ENCODE data around the gene FNDC1. TPM values are rescaled to one million over a fixed set of nuclear protein-coding genes. Genes with fewer than 3 reads are reported as not detected.

Gene FNDC1
- total and polyA plus RNA-seq, 2 donors (not counting 1 experiment from before 2014, with no cell fraction given): not detected

DNA sequence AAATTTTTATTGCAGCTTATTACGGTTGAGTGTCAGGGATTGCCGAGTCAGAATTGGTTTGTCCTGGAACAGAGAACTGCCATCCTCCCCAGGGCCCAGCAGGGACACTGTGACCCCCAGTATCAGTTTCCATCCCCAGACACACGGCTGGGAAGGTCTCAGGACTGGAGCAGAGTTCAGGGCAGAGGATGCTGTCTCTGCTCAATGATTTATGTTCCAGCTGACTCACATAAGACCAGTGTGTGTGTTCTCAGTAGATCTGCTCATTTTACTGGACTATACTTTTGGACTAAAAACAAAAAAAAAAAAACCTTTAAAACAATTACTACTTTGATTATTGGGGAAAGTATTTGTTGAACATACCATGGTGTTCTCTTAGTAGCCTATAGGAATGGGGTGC lies 44.2 kb downstream of the FNDC1 start:
- Histone ChIP-seq H3K36me3 (replicated peaks in 1 of 2; ENCODE audit: control extremely low read depth in 1 of 2, control insufficient read depth in 1 of 2, extremely low read depth in 1 of 2, insufficient read depth in 2 of 2, low read length in 1 of 2) (no peaks in the 10 kb centered on the region), H3K27me3 (replicated peaks in 1 of 4; ENCODE audit: control extremely low read depth in 1 of 4, control insufficient read depth in 3 of 4, insufficient read depth in 4 of 4, low read length in 3 of 4) (peaks cover 0 to 13% (median 0%) of the 10 kb centered on the region in 4 experiments), H2AFZ (ENCODE audit: insufficient read depth, low read depth, low read length, poor library complexity, severe bottlenecking) (no peak overlapping the region), H3K79me2 (ENCODE audit: control insufficient read depth, insufficient read depth, low read length) (no peaks in the 10 kb centered on the region), H3K27ac (ENCODE audit: low read length in 2 of 2) (no peak overlapping the region), H3K4me1 (ENCODE audit: control insufficient read depth in 2 of 2, insufficient read depth in 2 of 2, low read length in 2 of 2) (peaks cover 14 to 30% of the 10 kb centered on the region in 2 donors), H3K9me3 (ENCODE audit: control extremely low read depth in 1 of 3, control insufficient read depth in 2 of 3, insufficient read depth in 1 of 3, low read length in 2 of 3) (no peaks in the 10 kb centered on the region), H3K4me2 (replicated peaks; ENCODE audit: low read depth, low read length, poor library complexity, severe bottlenecking) (no peak overlapping the region), H4K20me1 (ENCODE audit: control insufficient read depth, insufficient read depth, low read length, poor library complexity, severe bottlenecking) (no peaks in the 10 kb centered on the region), H3K4me3 (ENCODE audit: control extremely low read depth in 1 of 5, extremely low read depth in 1 of 5, insufficient read depth in 1 of 5, low read depth in 2 of 5, low read length in 4 of 5) (no peak overlapping the region), H3K9ac (ENCODE audit: low read length) (no peak overlapping the region)
- Mint-ChIP-seq H3K27me3 (peaks cover 9% of the 10 kb centered on the region), H3K4me1 (peaks cover 24% of the 10 kb centered on the region), H3K9me3 (ENCODE audit: insufficient read depth) (no peaks in the 10 kb centered on the region), H3K4me3 (no peak overlapping the region), H3K27ac (no peak overlapping the region)
- ATAC-seq (ENCODE audit: low read depth) (no peak), DNase-seq (no peak)
- ChIA-PET CTCF (interaction anchor here (0.7 kb wide), 1 partner anchor 9 kb away, joined by 5 read pairs; no protein-coding TSS in a partner anchor), POLR2A (no interaction called here)
- TF ChIP-seq, protein P1, sequence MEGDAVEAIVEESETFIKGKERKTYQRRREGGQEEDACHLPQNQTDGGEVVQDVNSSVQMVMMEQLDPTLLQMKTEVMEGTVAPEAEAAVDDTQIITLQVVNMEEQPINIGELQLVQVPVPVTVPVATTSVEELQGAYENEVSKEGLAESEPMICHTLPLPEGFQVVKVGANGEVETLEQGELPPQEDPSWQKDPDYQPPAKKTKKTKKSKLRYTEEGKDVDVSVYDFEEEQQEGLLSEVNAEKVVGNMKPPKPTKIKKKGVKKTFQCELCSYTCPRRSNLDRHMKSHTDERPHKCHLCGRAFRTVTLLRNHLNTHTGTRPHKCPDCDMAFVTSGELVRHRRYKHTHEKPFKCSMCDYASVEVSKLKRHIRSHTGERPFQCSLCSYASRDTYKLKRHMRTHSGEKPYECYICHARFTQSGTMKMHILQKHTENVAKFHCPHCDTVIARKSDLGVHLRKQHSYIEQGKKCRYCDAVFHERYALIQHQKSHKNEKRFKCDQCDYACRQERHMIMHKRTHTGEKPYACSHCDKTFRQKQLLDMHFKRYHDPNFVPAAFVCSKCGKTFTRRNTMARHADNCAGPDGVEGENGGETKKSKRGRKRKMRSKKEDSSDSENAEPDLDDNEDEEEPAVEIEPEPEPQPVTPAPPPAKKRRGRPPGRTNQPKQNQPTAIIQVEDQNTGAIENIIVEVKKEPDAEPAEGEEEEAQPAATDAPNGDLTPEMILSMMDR (IDR thresholded peaks at IDR 0.05): no peak
- TF ChIP-seq EZH2 (IDR thresholded peaks at IDR 0.05; ENCODE audit: borderline replicate concordance, insufficient read depth, low read depth, low read length, poor library complexity, severe bottlenecking): no peak
- intact Hi-C loops (cut with micrococcal nuclease): no loop called here
- WGBS (ENCODE audit: insufficient coverage): 100% methylated on average over 1 of the region's 3 CpGs

DNA sequence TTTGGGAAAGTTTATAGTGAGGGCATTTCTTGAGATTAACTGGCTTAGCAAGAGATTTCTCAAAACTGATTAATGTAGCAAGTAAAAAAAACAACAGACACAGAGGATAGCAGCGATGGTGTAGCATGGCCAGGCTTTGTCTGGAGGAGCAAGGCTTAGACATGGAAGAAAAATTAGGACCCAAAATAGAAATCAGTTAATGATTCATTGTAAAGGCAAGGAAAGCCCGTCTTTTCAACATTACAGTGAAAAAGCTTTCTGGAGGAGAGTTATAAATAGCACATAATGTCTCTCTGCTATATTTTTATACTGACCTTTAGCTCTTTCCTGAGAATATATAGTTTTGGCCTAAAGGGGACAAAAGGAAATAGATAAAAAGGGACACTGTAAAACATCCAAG lies 45.1 kb downstream of the FNDC1 start:
- Histone ChIP-seq H3K4me2 (replicated peaks; ENCODE audit: low read depth, low read length, poor library complexity, severe bottlenecking) (no peak overlapping the region), H3K27ac (ENCODE audit: low read length in 2 of 2) (no peak overlapping the region), H3K9ac (ENCODE audit: low read length) (no peak overlapping the region), H3K36me3 (replicated peaks in 1 of 2; ENCODE audit: control extremely low read depth in 1 of 2, control insufficient read depth in 1 of 2, extremely low read depth in 1 of 2, insufficient read depth in 2 of 2, low read length in 1 of 2) (no peaks in the 10 kb centered on the region), H3K9me3 (ENCODE audit: control extremely low read depth in 1 of 3, control insufficient read depth in 2 of 3, insufficient read depth in 1 of 3, low read length in 2 of 3) (no peaks in the 10 kb centered on the region), H3K27me3 (replicated peaks in 1 of 4; ENCODE audit: control extremely low read depth in 1 of 4, control insufficient read depth in 3 of 4, insufficient read depth in 4 of 4, low read length in 3 of 4) (peaks cover 0 to 16% (median 0%) of the 10 kb centered on the region in 4 experiments), H2AFZ (ENCODE audit: insufficient read depth, low read depth, low read length, poor library complexity, severe bottlenecking) (no peak overlapping the region), H3K4me3 (ENCODE audit: control extremely low read depth in 1 of 5, extremely low read depth in 1 of 5, insufficient read depth in 1 of 5, low read depth in 2 of 5, low read length in 4 of 5) (no peak overlapping the region), H3K4me1 (ENCODE audit: control insufficient read depth in 2 of 2, insufficient read depth in 2 of 2, low read length in 2 of 2) (peaks cover 14 to 30% of the 10 kb centered on the region in 2 donors), H3K79me2 (ENCODE audit: control insufficient read depth, insufficient read depth, low read length) (no peaks in the 10 kb centered on the region), H4K20me1 (ENCODE audit: control insufficient read depth, insufficient read depth, low read length, poor library complexity, severe bottlenecking) (no peaks in the 10 kb centered on the region)
- Mint-ChIP-seq H3K4me3 (no peak overlapping the region), H3K4me1 (peaks cover 25% of the 10 kb centered on the region), H3K27me3 (peaks cover 13% of the 10 kb centered on the region), H3K9me3 (ENCODE audit: insufficient read depth) (no peaks in the 10 kb centered on the region), H3K27ac (no peak overlapping the region)
- DNase-seq: no peak
- no CpG with 5 or more reads among the region's 2 CpGs for WGBS (ENCODE audit: insufficient coverage)
- CTCF ChIA-PET: interaction anchor here (1.2 kb wide), 1 partner anchor 394 kb away, joined by 4 read pairs; no protein-coding TSS in a partner anchor
- TF ChIP-seq, protein P1 (IDR thresholded peaks at IDR 0.05): no peak
- TF ChIP-seq EZH2 (IDR thresholded peaks at IDR 0.05; ENCODE audit: borderline replicate concordance, insufficient read depth, low read depth, low read length, poor library complexity, severe bottlenecking): no peak
- intact Hi-C loops (cut with micrococcal nuclease): no loop called here
- ATAC-seq (ENCODE audit: low read depth): no peak
- POLR2A ChIA-PET: no interaction called here

All from B cell (primary cell).